HepG2 (cell line): ENCODE measurements around the gene TMEM9. TPM values are rescaled to one million over a fixed set of nuclear protein-coding genes. Genes with fewer than 3 reads are reported as not detected.

Experiments
- CEBPG ChIP-seq: IDR thresholded peaks from 2 replicates; pipeline ENCODE4 v1.6.1; 2016
- HES4 ChIP-seq: sonication (generic); formaldehyde crosslinking; IDR thresholded peaks from 2 replicates; pipeline ENCODE4 v1.9.0; 2021; ENCODE audit warnings: mild to moderate bottlenecking, missing genetic modification reagents, borderline replicate concordance
- HNF4G ChIP-seq, 2 experiments: sonication (generic) in 1 of 2; formaldehyde crosslinking in 1 of 2; IDR thresholded peaks; 2 replicates each; pipeline versions ENCODE4 v1.4.0 to v1.6.1; 2011 to 2020; ENCODE audit warnings: borderline replicate concordance in 2 of 2, low read depth in 2 of 2, mild to moderate bottlenecking in 2 of 2, low read length in 1 of 2, missing genetic modification reagents in 1 of 2, moderate library complexity in 1 of 2
- IKZF1 ChIP-seq: fragments of 450-650 bp; IDR thresholded peaks from 2 replicates; pipeline ENCODE4 v1.7.1; 2016
- JUNB ChIP-seq: sonication (generic); formaldehyde crosslinking; IDR thresholded peaks from 2 replicates; pipeline ENCODE4 v1.8.0; 2022; ENCODE audit warnings: missing genetic modification reagents, mild to moderate bottlenecking, borderline replicate concordance
- NR1H2 ChIP-seq: sonication (generic); formaldehyde crosslinking; IDR thresholded peaks from 2 replicates; pipeline ENCODE4 v1.8.1; 2022; ENCODE audit warnings: low read depth, missing genetic modification reagents, borderline replicate concordance
- POLR2AphosphoS5 ChIP-seq: IDR thresholded peaks from 2 replicates; pipeline ENCODE4 v1.6.1; 2012; ENCODE audit warnings: low read depth, low read length
- RARA ChIP-seq: IDR thresholded peaks from 2 replicates; pipeline ENCODE4 v1.6.1; 2016; ENCODE audit warnings: missing genetic modification reagents, missing compliant biosample characterization
- TRIM24 ChIP-seq: sonication (generic); formaldehyde crosslinking; IDR thresholded peaks from 2 replicates; pipeline ENCODE4 v1.8.0; 2022; ENCODE audit warnings: mild to moderate bottlenecking, missing genetic modification reagents
- ZNF296 ChIP-seq: sonication (generic); formaldehyde crosslinking; conservative IDR thresholded peaks from 2 replicates; pipeline ENCODE4 v1.5.0; 2020; ENCODE audit warnings: mild to moderate bottlenecking, missing genetic modification reagents
- ZNF777 ChIP-seq: sonication (generic); formaldehyde crosslinking; IDR thresholded peaks from 2 replicates; pipeline ENCODE4 v1.4.0; 2020; ENCODE audit warnings: missing genetic modification reagents
- ZNF788 ChIP-seq: sonication (generic); formaldehyde crosslinking; IDR thresholded peaks from 2 replicates; pipeline ENCODE4 v1.5.0; 2020; ENCODE audit warnings: mild to moderate bottlenecking, missing genetic modification reagents, borderline replicate concordance
- ZSCAN31 ChIP-seq: sonication (generic); formaldehyde crosslinking; IDR thresholded peaks from 2 replicates; pipeline ENCODE4 v1.5.0; 2020; ENCODE audit warnings: low read depth, mild to moderate bottlenecking, missing genetic modification reagents
- polyA plus RNA-seq, 8 experiments: library from polyadenylated mRNA; depleted of rRNA in 3 of 8; stranded (reverse) in 7 of 8; unstranded in 1 of 8; fragments of >200 nt; fragmentation: Illumina TruSeq in 4 of 8; extraction: Trizol in 4 of 8; gene quantifications; 2 replicates each; pipeline versions ENCODE4 v1.2.1 to v1.2.3, GENCODE V29; 2011 to 2016; ENCODE audit warnings: low read depth in 4 of 8, missing spikeins in 1 of 8, mixed read lengths in 1 of 8; ENCODE audit not compliant: insufficient read depth in 1 of 8
- total RNA-seq, 5 experiments: library from RNA; depleted of rRNA; stranded (reverse); fragments of >200 nt; fragmentation: Illumina TruSeq; extraction: Trizol; gene quantifications; 2 replicates each; pipeline ENCODE4 v1.2.3, GENCODE V29; 2016; ENCODE audit warnings: low read depth in 1 of 5
- TF ChIP-seq, protein P1 (sequence below): sonication (generic); formaldehyde crosslinking; IDR thresholded peaks from one replicate; pipeline ENCODE4 v1.5.1; 2020; ENCODE audit warnings: mild to moderate bottlenecking, missing genetic modification reagents; ENCODE audit errors: not compliant biosample characterization
- TF ChIP-seq, protein P2 (sequence below): fragments of 450-650 bp; IDR thresholded peaks from 2 replicates; pipeline ENCODE4 v1.6.1; 2017; ENCODE audit warnings: mild to moderate bottlenecking
- TF ChIP-seq, protein P3 (sequence below): sonication (generic); formaldehyde crosslinking; IDR thresholded peaks from 2 replicates; pipeline ENCODE4 v1.4.0; 2020; ENCODE audit warnings: low read depth, mild to moderate bottlenecking, missing genetic modification reagents

The TMEM9 gene
- total and polyA plus RNA-seq, 2 of the 13 experiments (the other 11 are each of a cell fraction or from before 2014, with no cell fraction given): 60.9 to 102 TPM

DNA sequence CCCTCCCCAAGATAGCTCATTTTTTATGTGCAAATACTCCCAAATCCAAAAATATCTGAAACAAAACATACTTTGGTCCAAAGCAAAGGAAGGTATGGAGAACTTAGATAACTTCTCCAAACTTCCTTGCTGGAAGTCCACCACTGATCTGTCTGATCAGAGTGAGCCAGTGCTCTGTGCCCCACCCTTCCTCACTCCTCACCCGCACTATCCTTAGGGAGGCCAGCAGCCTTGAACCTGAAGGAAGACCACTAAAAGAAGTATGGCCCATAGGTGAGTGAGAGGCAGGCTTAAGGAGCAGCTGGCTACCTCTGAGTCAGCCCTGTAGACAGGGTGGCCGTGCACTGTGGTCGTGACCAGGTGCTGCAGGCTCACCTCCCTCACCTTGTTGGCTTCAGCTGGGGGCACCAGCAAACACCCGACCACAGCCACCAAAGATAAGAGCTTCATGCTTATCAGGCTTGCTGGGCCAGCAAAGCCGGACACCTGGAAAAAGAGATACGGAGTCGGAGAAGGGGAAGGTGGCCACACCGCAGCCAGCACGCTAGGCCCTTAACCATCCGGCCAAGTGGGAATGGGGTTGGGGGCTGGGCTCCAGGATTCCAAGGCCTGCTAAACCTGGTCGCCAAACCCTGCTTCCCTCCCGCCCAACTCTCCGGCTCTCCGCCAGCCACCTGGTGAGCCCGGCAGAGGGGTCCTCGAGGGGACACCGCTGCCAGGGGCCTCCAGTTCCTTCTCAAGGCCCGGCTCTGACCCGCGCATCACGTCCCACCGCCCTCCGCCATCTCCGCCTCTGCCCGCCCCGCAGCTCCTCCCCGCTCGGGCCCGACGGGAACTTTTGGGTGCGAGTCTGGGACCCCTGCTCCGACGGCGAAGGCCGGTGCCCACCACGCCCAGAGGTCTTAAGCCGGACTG, 543 bp downstream of the TMEM9 start (continued):
- TF ChIP-seq HNF4G (IDR thresholded peaks at IDR 0.05; ENCODE audit: borderline replicate concordance, low read depth, low read length): no peak
- TF ChIP-seq HNF4G (CRISPR knock-in tag; IDR thresholded peaks at IDR 0.05; ENCODE audit: borderline replicate concordance, low read depth): no peak
- no peak for TF ChIP-seq TRIM24 (CRISPR knock-in tag)
- TF ChIP-seq IKZF1: no peak
- no peak for TF ChIP-seq JUNB (CRISPR knock-in tag)
- no peak for TF ChIP-seq HES4 (CRISPR knock-in tag)
- TF ChIP-seq, protein P1, sequence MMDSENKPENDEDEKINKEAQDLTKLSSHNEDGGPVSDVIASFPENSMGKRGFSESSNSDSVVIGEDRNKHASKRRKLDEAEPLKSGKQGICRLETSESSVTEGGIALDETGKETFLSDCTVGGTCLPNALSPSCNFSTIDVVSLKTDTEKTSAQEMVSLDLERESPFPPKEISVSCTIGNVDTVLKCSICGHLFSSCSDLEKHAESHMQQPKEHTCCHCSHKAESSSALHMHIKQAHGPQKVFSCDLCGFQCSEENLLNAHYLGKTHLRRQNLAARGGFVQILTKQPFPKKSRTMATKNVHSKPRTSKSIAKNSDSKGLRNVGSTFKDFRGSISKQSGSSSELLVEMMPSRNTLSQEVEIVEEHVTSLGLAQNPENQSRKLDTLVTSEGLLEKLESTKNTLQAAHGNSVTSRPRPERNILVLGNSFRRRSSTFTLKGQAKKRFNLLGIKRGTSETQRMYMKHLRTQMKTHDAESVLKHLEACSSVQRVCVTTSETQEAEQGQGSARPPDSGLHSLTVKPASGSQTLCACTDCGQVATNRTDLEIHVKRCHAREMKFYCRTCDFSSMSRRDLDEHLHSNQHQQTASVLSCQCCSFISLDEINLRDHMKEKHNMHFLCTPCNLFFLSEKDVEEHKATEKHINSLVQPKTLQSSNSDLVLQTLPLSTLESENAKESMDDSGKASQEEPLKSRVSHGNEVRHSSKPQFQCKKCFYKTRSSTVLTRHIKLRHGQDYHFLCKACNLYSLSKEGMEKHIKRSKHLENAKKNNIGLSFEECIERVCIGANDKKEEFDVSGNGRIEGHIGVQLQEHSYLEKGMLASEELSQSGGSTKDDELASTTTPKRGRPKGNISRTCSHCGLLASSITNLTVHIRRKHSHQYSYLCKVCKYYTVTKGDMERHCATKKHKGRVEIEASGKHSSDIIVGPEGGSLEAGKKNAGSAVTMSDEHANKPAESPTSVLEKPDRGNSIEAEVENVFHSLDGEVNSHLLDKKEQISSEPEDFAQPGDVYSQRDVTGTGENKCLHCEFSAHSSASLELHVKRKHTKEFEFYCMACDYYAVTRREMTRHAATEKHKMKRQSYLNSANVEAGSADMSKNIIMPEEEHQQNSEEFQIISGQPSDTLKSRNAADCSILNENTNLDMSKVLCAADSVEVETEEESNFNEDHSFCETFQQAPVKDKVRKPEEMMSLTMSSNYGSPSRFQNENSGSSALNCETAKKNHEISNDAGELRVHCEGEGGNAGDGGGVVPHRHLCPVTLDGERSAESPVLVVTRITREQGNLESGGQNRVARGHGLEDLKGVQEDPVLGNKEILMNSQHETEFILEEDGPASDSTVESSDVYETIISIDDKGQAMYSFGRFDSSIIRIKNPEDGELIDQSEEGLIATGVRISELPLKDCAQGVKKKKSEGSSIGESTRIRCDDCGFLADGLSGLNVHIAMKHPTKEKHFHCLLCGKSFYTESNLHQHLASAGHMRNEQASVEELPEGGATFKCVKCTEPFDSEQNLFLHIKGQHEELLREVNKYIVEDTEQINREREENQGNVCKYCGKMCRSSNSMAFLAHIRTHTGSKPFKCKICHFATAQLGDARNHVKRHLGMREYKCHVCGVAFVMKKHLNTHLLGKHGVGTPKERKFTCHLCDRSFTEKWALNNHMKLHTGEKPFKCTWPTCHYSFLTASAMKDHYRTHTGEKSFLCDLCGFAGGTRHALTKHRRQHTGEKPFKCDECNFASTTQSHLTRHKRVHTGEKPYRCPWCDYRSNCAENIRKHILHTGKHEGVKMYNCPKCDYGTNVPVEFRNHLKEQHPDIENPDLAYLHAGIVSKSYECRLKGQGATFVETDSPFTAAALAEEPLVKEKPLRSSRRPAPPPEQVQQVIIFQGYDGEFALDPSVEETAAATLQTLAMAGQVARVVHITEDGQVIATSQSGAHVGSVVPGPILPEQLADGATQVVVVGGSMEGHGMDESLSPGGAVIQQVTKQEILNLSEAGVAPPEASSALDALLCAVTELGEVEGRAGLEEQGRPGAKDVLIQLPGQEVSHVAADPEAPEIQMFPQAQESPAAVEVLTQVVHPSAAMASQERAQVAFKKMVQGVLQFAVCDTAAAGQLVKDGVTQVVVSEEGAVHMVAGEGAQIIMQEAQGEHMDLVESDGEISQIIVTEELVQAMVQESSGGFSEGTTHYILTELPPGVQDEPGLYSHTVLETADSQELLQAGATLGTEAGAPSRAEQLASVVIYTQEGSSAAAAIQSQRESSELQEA: peak; percentile 54
- TF ChIP-seq, protein P2, sequence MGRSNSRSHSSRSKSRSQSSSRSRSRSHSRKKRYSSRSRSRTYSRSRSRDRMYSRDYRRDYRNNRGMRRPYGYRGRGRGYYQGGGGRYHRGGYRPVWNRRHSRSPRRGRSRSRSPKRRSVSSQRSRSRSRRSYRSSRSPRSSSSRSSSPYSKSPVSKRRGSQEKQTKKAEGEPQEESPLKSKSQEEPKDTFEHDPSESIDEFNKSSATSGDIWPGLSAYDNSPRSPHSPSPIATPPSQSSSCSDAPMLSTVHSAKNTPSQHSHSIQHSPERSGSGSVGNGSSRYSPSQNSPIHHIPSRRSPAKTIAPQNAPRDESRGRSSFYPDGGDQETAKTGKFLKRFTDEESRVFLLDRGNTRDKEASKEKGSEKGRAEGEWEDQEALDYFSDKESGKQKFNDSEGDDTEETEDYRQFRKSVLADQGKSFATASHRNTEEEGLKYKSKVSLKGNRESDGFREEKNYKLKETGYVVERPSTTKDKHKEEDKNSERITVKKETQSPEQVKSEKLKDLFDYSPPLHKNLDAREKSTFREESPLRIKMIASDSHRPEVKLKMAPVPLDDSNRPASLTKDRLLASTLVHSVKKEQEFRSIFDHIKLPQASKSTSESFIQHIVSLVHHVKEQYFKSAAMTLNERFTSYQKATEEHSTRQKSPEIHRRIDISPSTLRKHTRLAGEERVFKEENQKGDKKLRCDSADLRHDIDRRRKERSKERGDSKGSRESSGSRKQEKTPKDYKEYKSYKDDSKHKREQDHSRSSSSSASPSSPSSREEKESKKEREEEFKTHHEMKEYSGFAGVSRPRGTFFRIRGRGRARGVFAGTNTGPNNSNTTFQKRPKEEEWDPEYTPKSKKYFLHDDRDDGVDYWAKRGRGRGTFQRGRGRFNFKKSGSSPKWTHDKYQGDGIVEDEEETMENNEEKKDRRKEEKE: no peak
- peak; percentile 85 for TF ChIP-seq ZNF777 (CRISPR knock-in tag)
- 0 out of 2 replicates have a peak, but pooled peaks have one; percentile 55 for TF ChIP-seq ZSCAN31 (CRISPR knock-in tag)
- no peak for TF ChIP-seq CEBPG (CRISPR knock-in tag)
- no peak for TF ChIP-seq NR1H2 (CRISPR knock-in tag)
- TF ChIP-seq ZNF296 (CRISPR knock-in tag): peak; percentile 68; the same call in 1 of the 2 replicates
- no peak for TF ChIP-seq POLR2AphosphoS5
- no peak for TF ChIP-seq RARA (CRISPR knock-in tag)
- TF ChIP-seq, protein P3, sequence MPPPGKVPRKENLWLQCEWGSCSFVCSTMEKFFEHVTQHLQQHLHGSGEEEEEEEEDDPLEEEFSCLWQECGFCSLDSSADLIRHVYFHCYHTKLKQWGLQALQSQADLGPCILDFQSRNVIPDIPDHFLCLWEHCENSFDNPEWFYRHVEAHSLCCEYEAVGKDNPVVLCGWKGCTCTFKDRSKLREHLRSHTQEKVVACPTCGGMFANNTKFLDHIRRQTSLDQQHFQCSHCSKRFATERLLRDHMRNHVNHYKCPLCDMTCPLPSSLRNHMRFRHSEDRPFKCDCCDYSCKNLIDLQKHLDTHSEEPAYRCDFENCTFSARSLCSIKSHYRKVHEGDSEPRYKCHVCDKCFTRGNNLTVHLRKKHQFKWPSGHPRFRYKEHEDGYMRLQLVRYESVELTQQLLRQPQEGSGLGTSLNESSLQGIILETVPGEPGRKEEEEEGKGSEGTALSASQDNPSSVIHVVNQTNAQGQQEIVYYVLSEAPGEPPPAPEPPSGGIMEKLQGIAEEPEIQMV (CRISPR knock-in tag): no peak
- no peak; the same call in 1 of the 2 replicates for TF ChIP-seq ZNF788
